ENCODE results near the gene UACA.
A peak's percentile ranks its signal among the peaks of the same experiment; 100 is the strongest.
"Not testable (repeated sequence)": the region's sequence is repeated elsewhere in the genome, so short reads cannot be mapped to it uniquely, and the experiment has no call there.

Gene UACA

GRCh38 chr15:70763120-70763949 is at the start of gene UACA:
Gene UACA (minus strand): TSS chr15:70763558. CDS start chr15:70763407, 151 bp downstream.
- peak; percentile 88 for DNase-seq

- no peak for DNase-seq
These were observed 49.5 kb upstream of the UACA start for GRCh38 chr15:70812827-70813364.

- no peak for DNase-seq
These were observed 47.7 kb upstream of the UACA start for GRCh38 chr15:70810916-70811578.

- no peak for DNase-seq
These were observed 43.8 kb upstream of the UACA start for GRCh38 chr15:70806992-70807712.

- DNase-seq = not testable (repeated sequence)
These were observed 41.0 kb upstream of the UACA start for GRCh38 chr15:70804388-70804787.

GRCh38 chr15:70802629-70803028 is 39.3 kb upstream of the UACA start:
- no peak for DNase-seq

GRCh38 chr15:70801109-70801508 is 37.8 kb upstream of the UACA start:
- no peak for DNase-seq

- DNase-seq = no peak
These were observed 36.5 kb upstream of the UACA start for GRCh38 chr15:70799667-70800450.

- no peak for DNase-seq
These were observed 34.1 kb upstream of the UACA start for GRCh38 chr15:70797464-70797863.

GRCh38 chr15:70796516-70797310 is 33.4 kb upstream of the UACA start:
- DNase-seq = no peak

GRCh38 chr15:70795311-70795665 is 31.9 kb upstream of the UACA start:
- no peak for DNase-seq

GRCh38 chr15:70794596-70795310 is 31.4 kb upstream of the UACA start:
- no peak for DNase-seq

- no peak for DNase-seq
These were observed 30.3 kb upstream of the UACA start for GRCh38 chr15:70793694-70794093.

- no peak for DNase-seq
These were observed 28.8 kb upstream of the UACA start for GRCh38 chr15:70792171-70792573.

- DNase-seq = no peak
These were observed 27.9 kb upstream of the UACA start for GRCh38 chr15:70791259-70791658.

GRCh38 chr15:70789213-70789612 is 25.9 kb upstream of the UACA start:
- no peak for DNase-seq

GRCh38 chr15:70788114-70789049 is 25.0 kb upstream of the UACA start:
- DNase-seq = no peak

GRCh38 chr15:70786996-70787395 is 23.6 kb upstream of the UACA start:
- DNase-seq = no peak

GRCh38 chr15:70783610-70784022 is 20.3 kb upstream of the UACA start:
- no peak for DNase-seq

- DNase-seq = no peak
These were observed 19.7 kb upstream of the UACA start for GRCh38 chr15:70783041-70783440.
